HG03439 (cell line): ENCODE measurements around the gene NTPCR.
"Not testable (repeated sequence)": the region's sequence is repeated elsewhere in the genome, so short reads cannot be mapped to it uniquely, and the experiment has no call there.

Source experiments
- ATAC-seq: cut with Tn5 transposase; IDR thresholded peaks from one replicate; pipeline ENCODE4 v1.9.1; 2021; ENCODE audit warnings: mild to moderate bottlenecking, moderate library complexity; ENCODE audit not compliant: unreplicated experiment

The NTPCR gene, protein sequence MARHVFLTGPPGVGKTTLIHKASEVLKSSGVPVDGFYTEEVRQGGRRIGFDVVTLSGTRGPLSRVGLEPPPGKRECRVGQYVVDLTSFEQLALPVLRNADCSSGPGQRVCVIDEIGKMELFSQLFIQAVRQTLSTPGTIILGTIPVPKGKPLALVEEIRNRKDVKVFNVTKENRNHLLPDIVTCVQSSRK

GRCh38 chr1:232950197-232951176 is at the start of gene NTPCR:
Gene NTPCR, plus strand, starts transcription at chr1:232950611. Its CDS starts 100 bp downstream, at chr1:232950711.
- ATAC-seq = peak; percentile 88

DNA sequence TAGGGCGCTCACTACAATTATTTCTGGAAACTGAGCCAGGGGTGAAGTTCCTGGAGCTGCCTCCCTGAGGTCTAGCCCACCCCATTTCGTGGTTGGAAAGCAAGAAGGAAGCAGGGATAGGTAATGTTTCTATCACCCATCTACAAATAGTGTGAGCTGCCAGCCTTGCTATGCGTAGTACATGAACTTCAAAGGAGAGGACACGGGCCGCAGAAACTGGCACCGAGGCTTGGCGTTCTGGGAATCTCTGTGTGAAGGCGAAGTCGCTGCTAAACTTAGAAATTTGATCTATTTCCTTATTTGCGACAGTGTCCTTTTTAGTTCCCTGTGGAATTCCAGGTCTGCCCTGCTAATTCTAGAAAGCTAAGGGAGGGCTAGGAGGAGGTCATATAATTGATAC is 49.6 kb upstream of the NTPCR start:
- no peak for ATAC-seq

GRCh38 chr1:232901255-232901654 is 49.2 kb upstream of the NTPCR start:
- no peak for ATAC-seq

GRCh38 chr1:232902774-232903350 is 47.5 kb upstream of the NTPCR start:
- no peak for ATAC-seq

GRCh38 chr1:232904131-232904530 is 46.3 kb upstream of the NTPCR start:
- no peak for ATAC-seq

GRCh38 chr1:232904566-232904965 is 45.8 kb upstream of the NTPCR start:
- no peak for ATAC-seq

GRCh38 chr1:232905331-232906034 is 44.9 kb upstream of the NTPCR start:
- ATAC-seq = no peak

GRCh38 chr1:232906441-232906840 is 44.0 kb upstream of the NTPCR start:
- no peak for ATAC-seq

DNA sequence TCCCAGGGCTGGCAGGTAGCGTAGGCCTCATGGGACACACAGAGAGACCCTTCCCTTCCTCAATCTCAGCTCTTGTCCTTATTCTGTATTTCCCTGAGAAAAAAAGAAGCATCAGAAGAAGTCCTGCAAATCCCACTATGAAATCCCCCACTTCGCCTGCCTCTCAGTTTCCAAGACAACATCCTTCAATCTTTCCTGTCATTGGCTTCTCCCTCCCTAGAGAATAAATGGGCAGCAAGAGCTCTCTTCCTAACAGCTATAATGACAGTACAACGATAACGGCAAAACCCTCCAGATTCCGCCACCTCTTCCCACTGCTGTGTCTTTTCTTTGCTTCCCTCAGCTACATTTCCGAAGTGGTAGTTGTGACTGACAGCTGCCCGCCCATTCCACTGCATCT is 41.6 kb upstream of the NTPCR start:
- ATAC-seq = no peak

GRCh38 chr1:232909752-232910151 is 40.7 kb upstream of the NTPCR start:
- no peak for ATAC-seq

GRCh38 chr1:232911027-232911599 is 39.3 kb upstream of the NTPCR start:
- ATAC-seq = no peak

DNA sequence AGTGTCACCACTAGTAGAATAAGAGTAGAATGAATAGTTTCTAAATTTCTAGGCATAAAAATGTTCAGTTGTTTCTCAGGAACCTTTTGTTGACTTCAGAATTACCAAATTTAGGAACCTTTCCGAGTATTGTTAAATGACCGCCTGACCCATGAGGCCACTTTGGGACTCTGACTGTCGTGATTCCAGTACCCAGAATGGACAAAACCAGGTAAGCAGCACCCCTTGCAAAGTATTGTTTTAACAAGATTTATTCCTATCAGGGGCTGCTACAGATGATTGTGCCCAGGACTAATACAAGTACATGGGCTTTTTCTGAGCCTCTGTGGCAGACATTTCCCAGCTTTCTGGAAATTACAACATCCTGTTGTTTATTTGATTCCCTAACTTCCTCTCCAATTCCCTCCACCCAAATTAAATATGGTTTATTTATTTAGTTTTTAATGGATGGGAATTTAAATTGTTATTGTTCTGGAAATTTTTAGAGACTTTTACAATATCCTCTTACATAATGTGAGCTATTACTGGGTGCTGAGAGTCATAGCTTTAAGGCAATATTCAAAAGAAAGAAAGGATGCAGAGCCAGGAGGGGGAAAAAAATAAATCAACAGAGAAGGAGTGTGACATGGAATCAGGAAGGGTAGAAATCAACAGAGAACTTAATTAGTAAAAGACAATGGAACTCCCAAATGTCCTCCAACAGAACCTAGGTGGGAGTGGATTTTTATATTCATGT is 37.4 kb upstream of the NTPCR start:
- no peak for ATAC-seq

- ATAC-seq = not testable (repeated sequence)
Observed at GRCh38 chr1:232914271-232914670, 36.1 kb upstream of the NTPCR start.

DNA sequence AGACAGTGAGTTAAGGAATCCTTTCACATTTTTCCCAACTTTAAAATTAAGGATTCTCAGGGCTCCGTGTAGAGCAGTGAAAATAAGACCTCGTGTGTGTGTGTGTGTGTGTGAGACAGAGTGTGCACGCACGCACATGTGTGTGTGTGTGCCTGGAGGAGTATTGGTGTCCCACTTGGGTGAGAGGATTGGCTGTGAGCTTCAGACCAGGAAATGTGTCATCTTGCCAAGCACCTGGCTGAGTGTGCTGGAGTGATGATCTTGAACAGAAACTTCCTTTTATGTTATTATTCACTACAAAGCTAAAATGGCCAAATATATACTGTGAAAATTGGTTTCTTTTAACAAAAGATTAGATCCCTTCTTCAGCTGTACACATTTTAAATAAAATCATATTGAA is 35.2 kb upstream of the NTPCR start:
- ATAC-seq = no peak

DNA sequence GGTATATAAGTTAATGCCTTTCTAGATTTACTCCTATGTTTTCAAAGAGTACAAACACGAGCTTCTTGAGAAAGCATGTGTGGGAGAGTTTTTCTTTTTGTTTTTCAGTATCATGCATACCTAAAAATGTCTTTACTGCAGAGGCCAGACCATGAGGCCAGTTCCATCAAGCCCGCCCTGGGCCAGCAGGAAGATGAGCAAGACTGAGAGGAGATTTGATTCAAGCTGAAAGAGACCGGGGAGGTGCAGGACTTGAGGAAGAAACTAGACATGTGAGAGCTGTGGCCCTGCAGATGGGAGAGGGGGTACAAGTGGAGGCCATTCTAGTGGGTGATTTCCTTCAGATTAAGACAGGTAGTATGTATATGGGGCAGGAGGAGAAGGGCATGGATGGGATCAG is 33.4 kb upstream of the NTPCR start:
- no peak for ATAC-seq

GRCh38 chr1:232921381-232921780 is 29.0 kb upstream of the NTPCR start:
- no peak for ATAC-seq

DNA sequence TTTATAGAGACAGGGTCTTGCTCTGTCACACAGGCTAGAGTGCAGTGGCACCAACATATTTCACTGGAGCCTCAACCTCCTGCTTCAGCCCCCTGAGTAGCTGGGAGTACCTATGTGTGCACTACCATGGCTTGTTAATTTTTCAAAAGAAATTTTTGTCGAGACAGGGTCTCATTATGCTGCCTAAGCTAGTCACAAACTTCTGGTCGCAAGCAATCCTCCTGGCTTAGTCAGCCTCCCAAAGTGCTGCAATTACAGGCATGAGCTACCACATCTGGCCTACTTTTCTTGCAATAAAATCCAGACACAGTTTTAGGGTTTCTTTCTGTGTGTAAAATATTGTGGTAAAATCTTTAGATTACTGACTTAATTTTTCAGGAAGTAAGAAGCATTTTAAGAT is 27.9 kb upstream of the NTPCR start:
- ATAC-seq = no peak

DNA sequence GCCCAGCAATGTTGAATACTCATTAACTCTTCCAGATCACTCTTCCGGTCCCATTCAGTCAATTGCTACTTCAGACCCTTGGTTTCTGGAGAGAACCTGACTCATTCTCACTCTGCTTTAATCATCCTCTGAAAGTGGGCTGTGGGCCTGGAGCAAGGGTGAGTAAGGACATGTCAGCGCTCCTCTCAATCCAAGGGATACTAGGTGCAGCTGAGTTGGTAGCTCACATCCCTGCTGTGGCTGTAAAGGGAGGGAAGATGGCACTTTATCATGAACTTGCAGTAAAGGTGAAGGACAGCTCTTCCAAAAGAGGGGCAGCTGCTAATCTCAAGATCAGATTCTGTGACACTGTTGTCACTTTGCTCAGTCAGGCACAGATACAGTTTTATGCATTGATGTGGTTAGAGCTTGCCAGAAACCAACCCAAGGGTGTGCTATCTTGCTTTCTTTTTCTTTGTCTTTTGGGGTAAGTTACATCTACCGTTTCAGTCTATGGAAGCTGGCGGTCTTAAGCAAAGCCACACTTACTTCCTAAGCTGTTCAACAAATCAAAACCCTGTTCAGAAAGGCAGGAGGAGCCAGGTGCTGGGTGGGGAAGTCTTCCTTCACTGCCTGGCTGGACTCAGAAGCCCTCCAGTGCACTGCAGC is 26.5 kb upstream of the NTPCR start:
- no peak for ATAC-seq

GRCh38 chr1:232924874-232925273 is 25.5 kb upstream of the NTPCR start:
- ATAC-seq = no peak
